HG03520 (cell line): ENCODE results near the gene ZDHHC14.
"Not testable (repeated sequence)": the region's sequence is repeated elsewhere in the genome, so short reads cannot be mapped to it uniquely, and the experiment has no call there.

Source experiments
- ATAC-seq: cut with Tn5 transposase; IDR thresholded peaks from one replicate; pipeline ENCODE4 v1.9.1; 2021; ENCODE audit warnings: mild to moderate bottlenecking, moderate library complexity; ENCODE audit not compliant: unreplicated experiment

Gene ZDHHC14

DNA sequence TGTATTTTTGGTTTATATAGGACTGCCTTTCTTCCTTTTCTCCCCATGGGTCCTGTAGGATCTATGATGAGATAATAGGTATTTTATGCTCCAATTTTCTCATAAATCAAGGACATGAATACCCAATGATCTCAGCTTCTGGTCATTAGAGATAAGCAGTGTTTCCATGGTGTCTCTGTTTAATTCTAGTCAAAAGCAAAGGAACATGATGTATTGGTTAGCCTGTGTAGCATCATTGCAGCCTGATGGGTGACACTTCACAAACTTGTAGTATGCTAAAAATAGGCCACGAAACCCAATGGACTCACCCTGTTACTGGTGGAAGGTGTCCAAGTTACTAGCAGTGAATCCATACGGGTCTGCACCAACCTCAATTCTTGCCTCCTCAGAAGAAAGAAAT, 325.9 kb downstream of the ZDHHC14 start:
- no peak for ATAC-seq

- ATAC-seq = no peak
These were observed 326.6 kb downstream of the ZDHHC14 start for GRCh38 chr6:157707576-157707975.

- no peak for ATAC-seq
These were observed 327.2 kb downstream of the ZDHHC14 start for GRCh38 chr6:157708239-157708638.

DNA sequence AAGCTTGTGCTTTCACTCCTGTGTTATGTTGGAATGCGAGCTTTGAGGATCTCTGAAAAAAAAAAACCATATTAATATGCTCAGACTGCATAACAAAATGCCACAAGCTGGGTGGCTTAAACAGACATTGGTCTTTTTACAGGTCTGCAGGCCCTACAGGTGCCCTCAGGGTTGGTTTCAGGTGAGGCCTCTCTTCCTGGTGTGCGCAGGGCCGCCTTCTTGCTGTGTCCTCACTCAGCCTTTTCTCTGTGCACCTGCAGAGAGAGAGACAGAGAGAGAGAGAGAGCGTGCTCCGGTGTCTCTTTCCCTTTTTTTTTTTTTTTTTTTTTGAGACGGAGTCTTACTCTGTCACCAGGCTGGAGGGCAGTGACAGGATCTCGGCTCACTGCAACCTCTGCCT, 327.9 kb downstream of the ZDHHC14 start:
- ATAC-seq = no peak

GRCh38 chr6:157709555-157709954, 328.6 kb downstream of the ZDHHC14 start:
- ATAC-seq = no peak

DNA sequence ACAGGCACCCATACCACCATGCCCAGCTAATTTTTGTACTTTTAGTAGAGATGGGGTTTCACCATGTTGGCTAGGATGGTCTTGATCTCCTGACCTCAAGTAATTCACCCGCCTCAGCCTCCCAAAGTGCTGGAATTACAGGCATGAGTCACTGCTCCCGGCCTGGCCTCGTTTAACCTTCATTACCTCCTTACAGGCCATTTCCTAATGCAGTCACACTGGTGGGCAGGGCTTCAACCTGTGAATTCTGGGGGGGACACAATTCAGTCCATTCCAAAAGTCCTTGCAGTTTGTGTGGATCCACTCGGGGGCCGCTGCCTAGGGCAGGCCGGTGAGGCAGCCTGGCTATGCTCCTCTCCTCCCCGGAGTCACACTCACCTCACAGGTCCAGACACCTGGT, 329.6 kb downstream of the ZDHHC14 start:
- ATAC-seq = no peak

- ATAC-seq = no peak
These were observed 330.1 kb downstream of the ZDHHC14 start for GRCh38 chr6:157711060-157711459.

GRCh38 chr6:157712585-157713295, 331.8 kb downstream of the ZDHHC14 start:
- no peak for ATAC-seq

GRCh38 chr6:157713451-157714152, 332.6 kb downstream of the ZDHHC14 start:
- no peak for ATAC-seq

- ATAC-seq = no peak
These were observed 333.1 kb downstream of the ZDHHC14 start for GRCh38 chr6:157714153-157714490.

GRCh38 chr6:157715728-157716164, 334.8 kb downstream of the ZDHHC14 start:
- no peak for ATAC-seq

DNA sequence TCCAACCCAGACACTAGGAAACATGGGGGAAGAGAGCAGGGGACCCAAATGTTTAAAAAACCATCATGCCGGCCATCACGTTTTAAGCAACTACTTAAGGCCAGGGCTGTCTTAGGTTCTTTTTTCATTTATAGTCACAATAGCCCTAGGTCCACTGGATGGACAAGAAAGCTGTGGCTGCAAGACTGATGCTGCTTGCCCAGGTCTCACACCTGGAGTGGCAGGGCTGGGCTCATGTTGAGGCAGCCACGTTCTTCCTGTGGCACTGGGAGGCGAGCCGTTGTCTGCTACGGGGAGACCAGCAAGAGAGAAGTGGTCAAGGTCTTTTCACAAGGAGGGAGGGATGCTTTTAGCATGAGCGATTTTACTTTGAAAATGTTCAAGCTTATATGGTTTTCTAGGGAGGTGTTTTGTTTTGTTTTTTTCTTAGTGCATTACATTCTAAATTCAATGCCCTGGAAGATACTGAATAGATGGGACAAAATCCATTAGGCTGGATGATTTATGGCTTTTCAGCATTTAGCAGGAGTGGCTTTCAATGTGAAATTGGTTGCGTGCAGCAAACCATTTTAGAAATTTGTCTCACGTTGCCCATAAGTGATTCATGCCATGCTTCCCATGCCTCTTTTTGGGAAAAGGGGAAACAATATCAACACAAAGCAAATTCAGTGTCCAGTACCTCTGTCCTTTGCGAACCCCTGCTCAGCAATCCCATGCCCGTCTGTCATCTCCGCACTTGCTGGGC, 335.4 kb downstream of the ZDHHC14 start:
- no peak for ATAC-seq

- ATAC-seq = no peak
These were observed 336.4 kb downstream of the ZDHHC14 start for GRCh38 chr6:157717340-157717748.

- ATAC-seq = no peak
These were observed 337.7 kb downstream of the ZDHHC14 start for GRCh38 chr6:157718503-157719187.

DNA sequence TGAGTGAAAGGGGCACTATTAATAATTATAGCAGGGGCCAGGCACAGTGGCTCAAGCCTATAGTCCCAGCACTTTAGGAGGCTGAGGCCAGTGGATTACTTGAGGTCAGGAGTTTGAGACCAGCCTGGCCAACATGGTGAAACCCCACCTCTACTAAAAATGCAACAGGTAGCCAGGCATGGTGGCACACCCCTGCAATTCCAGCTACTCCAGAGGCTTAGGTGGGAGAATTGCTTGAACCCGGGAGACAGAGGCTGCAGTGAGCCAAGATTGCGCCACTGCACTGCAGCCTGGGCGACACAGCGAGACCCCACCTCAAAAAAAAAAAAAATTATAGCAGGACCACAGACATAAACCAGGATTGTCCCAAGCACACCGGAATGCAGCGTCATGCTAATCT, 340.0 kb downstream of the ZDHHC14 start:
- not testable (repeated sequence) for ATAC-seq

- no peak for ATAC-seq
These were observed 340.4 kb downstream of the ZDHHC14 start for GRCh38 chr6:157721426-157721825.

DNA sequence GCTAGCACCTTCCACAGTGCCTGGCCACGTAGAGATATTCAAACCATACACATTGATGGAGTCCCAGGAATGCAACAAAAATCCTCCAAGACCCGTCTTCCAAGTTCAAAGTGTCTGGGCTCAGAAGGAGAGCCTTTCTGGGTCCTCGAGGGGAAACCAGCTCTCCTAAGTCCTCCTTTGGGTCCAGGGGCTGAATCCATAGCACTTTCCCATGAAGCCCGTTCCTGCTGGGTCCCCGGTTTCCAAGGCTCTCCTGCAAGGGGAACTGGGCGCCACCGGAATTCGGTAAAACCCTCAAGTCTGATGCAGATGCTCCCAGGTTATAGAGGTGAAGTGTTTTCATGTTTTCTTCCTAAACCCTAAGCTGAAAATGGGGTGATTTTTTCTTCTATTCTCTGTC, 340.8 kb downstream of the ZDHHC14 start:
- ATAC-seq = no peak

GRCh38 chr6:157723376-157723775, 342.4 kb downstream of the ZDHHC14 start:
- ATAC-seq = no peak

DNA sequence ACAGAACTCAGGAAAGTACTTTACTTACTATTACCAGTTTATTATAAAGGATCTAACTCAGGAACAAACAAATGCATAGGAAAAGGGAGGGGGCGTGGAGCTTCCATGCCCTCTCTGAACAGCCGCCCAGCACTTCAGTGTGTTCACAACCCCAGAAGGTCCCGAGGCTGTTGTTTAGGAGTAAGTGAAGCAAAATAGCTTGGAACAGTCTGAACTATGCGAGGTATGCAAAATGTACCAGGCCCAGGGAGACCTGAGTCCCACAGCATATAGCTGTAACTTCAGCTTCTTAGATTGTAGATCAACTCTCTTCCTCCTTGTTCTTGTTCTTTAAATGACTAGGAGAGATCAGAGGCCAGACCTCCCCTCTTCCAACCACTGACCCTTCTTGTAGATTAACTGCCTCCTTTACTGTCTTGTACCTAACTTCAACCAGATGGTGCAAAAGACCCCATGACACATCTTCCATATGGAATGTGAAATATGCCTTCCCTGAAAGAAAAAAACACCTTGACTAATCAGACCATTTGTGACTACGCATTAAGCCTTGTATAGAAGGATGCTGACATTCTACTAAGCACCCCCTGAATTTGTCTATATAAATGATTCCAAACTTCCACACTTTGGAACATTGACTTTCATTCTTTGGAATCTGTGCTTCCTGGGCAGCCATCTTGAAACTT, 343.3 kb downstream of the ZDHHC14 start:
- ATAC-seq = no peak

DNA sequence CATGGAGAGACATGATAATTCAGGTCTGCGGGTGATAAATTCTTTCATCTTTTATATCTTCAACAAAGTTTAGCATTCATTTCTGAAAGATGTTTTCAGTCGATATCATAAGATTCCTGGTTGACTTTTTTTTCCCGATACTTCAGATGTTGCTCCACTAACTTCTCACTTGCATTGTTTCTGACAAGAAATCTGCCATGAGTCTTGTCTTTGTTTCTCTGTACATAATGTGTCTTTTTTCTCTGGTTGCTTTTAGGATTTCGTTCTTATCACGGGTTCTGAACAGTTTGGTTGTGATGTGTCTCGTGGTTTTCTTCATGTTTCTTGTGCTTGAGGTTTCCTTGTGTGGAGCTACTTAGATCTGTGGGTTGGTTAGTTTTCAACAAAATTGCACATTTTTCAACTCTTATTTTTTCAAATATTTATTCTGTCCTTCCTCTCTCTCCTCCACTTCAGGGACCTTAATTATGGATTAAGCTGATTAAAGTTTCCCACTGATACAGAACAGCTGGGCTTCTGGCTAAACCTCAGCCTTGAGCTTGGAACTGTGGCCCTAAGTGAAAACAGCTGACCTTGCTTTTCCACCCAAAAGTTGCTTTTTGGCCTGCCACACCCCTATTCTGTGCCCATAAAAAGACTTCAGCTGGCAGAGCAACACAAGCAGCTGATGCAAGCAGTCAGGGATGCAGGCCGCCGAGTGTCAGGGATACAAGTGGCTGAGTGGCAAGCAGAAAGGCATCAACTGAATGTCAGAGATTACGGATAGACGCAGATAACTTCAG, 344.2 kb downstream of the ZDHHC14 start:
- no peak for ATAC-seq
